ENCODE results near the gene CCNG2. TPM values are rescaled to one million over a fixed set of nuclear protein-coding genes. Genes with fewer than 3 reads are reported as not detected.

The CCNG2 gene
- total and polyA plus RNA-seq, 2 of the 13 experiments (the other 11 are each of a cell fraction or from before 2014, with no cell fraction given), result 3.9 to 11.5 TPM

GRCh38 chr4:77219266-77219665, 62.3 kb downstream of the CCNG2 start (continued):
- TF ChIP-seq, protein P1, sequence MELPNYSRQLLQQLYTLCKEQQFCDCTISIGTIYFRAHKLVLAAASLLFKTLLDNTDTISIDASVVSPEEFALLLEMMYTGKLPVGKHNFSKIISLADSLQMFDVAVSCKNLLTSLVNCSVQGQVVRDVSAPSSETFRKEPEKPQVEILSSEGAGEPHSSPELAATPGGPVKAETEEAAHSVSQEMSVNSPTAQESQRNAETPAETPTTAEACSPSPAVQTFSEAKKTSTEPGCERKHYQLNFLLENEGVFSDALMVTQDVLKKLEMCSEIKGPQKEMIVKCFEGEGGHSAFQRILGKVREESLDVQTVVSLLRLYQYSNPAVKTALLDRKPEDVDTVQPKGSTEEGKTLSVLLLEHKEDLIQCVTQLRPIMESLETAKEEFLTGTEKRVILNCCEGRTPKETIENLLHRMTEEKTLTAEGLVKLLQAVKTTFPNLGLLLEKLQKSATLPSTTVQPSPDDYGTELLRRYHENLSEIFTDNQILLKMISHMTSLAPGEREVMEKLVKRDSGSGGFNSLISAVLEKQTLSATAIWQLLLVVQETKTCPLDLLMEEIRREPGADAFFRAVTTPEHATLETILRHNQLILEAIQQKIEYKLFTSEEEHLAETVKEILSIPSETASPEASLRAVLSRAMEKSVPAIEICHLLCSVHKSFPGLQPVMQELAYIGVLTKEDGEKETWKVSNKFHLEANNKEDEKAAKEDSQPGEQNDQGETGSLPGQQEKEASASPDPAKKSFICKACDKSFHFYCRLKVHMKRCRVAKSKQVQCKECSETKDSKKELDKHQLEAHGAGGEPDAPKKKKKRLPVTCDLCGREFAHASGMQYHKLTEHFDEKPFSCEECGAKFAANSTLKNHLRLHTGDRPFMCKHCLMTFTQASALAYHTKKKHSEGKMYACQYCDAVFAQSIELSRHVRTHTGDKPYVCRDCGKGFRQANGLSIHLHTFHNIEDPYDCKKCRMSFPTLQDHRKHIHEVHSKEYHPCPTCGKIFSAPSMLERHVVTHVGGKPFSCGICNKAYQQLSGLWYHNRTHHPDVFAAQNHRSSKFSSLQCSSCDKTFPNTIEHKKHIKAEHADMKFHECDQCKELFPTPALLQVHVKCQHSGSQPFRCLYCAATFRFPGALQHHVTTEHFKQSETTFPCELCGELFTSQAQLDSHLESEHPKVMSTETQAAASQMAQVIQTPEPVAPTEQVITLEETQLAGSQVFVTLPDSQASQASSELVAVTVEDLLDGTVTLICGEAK (IDR thresholded peaks at IDR 0.05), result peak; percentile 78
- TF ChIP-seq, protein P1 (CRISPR knock-in tag; IDR thresholded peaks at IDR 0.05), result no peak

Small RNA genes lying within 50 kb of the gene (small RNA-seq; reads per million reads assigned to genes)
- 0 reads per million in 3 experiments for gene RNU6-1187P (ENCODE audit: insufficient read depth in 2 of 3, insufficient read length in 3 of 3, low read depth in 2 of 3, low replicate concordance in 1 of 3)

Other genes with a start within 250 kb of the CCNG2 start
- 47.3 and 87.4 TPM in 2 replicates for gene SEPTIN11, start 207.5 kb upstream of the CCNG2 start, total RNA-seq (2016; rRNA removed; fragmentation: Illumina TruSeq; extraction: Trizol)
- 19.8 and 28.9 TPM in 2 replicates for gene SEPTIN11, start 207.5 kb upstream of the CCNG2 start, polyA plus RNA-seq (2011; rRNA removed)
- gene CCNI, start 81.2 kb upstream of the CCNG2 start, total RNA-seq (2016; rRNA removed; fragmentation: Illumina TruSeq; extraction: Trizol), result 43.5 and 73.5 TPM in 2 replicates
- gene CCNI, start 81.2 kb upstream of the CCNG2 start, polyA plus RNA-seq (2011; rRNA removed), result 98.7 and 122 TPM in 2 replicates

Data from HepG2 (cell line).